ENCODE results near the gene CCNJ.

The CCNJ gene

GRCh38 chr10:96056787-96057186 lies 13.4 kb downstream of the CCNJ start:
- DNase-seq, result no peak

- DNase-seq, result no peak
Measured at GRCh38 chr10:96061232-96061631, 17.8 kb downstream of the CCNJ start.

- no peak for DNase-seq
Measured at GRCh38 chr10:96072674-96073073, 29.3 kb downstream of the CCNJ start.

- DNase-seq, result no peak
Measured at GRCh38 chr10:96073722-96074121, 30.3 kb downstream of the CCNJ start.

GRCh38 chr10:96074776-96075175 lies 31.4 kb downstream of the CCNJ start:
- no peak for DNase-seq

GRCh38 chr10:96075977-96076376 lies 32.6 kb downstream of the CCNJ start:
- peak in 1 of 56 donors; percentile 4 for DNase-seq

- DNase-seq, result no peak
Measured at GRCh38 chr10:96077156-96077555, 33.8 kb downstream of the CCNJ start.

- DNase-seq, result no peak
Measured at GRCh38 chr10:96082153-96082552, 38.8 kb downstream of the CCNJ start.

GRCh38 chr10:96082748-96083147 lies 39.4 kb downstream of the CCNJ start:
- DNase-seq, result no peak

- DNase-seq, result no peak
Measured at GRCh38 chr10:96089116-96089515, 45.7 kb downstream of the CCNJ start.

- peak; percentile 32 to 92 (median 78) for DNase-seq
Measured at GRCh38 chr10:96089670-96090462, 46.5 kb downstream of the CCNJ start.

- DNase-seq, result peak in 3 of 56 donors; percentile 10 to 32 (median 22)
Measured at GRCh38 chr10:96090463-96090800, 47.0 kb downstream of the CCNJ start.

- DNase-seq, result no peak
Measured at GRCh38 chr10:96092999-96093767, 49.8 kb downstream of the CCNJ start.

GRCh38 chr10:96093948-96094347 lies 50.6 kb downstream of the CCNJ start:
- no peak for DNase-seq

GRCh38 chr10:96096958-96097357 lies 53.6 kb downstream of the CCNJ start:
- no peak for DNase-seq

GRCh38 chr10:96097865-96098264 lies 54.5 kb downstream of the CCNJ start:
- no peak for DNase-seq

GRCh38 chr10:96107623-96108038 lies 64.2 kb downstream of the CCNJ start:
- no peak for DNase-seq
